Measurements from ENCODE around the gene TIMP4. TPM values are rescaled to one million over a fixed set of nuclear protein-coding genes. Genes with fewer than 3 reads are reported as not detected.

TIMP4 gene
- total RNA-seq, 1 donor from 2014 or later = 78.9 TPM

GRCh38 chr3:12185172-12185710, 26.5 kb upstream of the TIMP4 start:
- H3K4me3 ChIP-seq = no peak overlapping the region
- no peaks in the 10 kb centered on the region for H3K36me3 ChIP-seq
- no peaks in the 10 kb centered on the region for H3K27me3 ChIP-seq
- no peak overlapping the region for H3K27ac ChIP-seq
- intact Hi-C loops (cut with DNase I) = loop anchor here (5.0 kb wide), 1 partner anchor 52 kb away; no protein-coding TSS in a partner anchor
- no peak for TF ChIP-seq CTCF (IDR thresholded peaks at IDR 0.05)
- peaks cover 6 to 24% of the 10 kb centered on the region in 2 donors for H3K4me1 ChIP-seq
- no peaks in the 10 kb centered on the region for H3K9me3 ChIP-seq
- no peak for DNase-seq (ENCODE audit: low spot score in 2 of 2)

- no peaks in the 10 kb centered on the region for H3K27me3 ChIP-seq
These were observed 25.8 kb upstream of the TIMP4 start for GRCh38 chr3:12184541-12184940.

GRCh38 chr3:12182687-12183441, 24.2 kb upstream of the TIMP4 start:
- Histone ChIP-seq H3K27me3 (no peaks in the 10 kb centered on the region), H3K4me1 (peaks cover 8 to 27% of the 10 kb centered on the region in 2 donors), H3K27ac (no peak overlapping the region), H3K4me3 (no peak overlapping the region), H3K9me3 (no peaks in the 10 kb centered on the region), H3K36me3 (no peaks in the 10 kb centered on the region)
- TF ChIP-seq CTCF (IDR thresholded peaks at IDR 0.05) = no peak
- intact Hi-C loops (cut with DNase I) = no loop called here
- no peak for DNase-seq (ENCODE audit: low spot score in 2 of 2)

More at GRCh38 chr3:12184541-12184940, 25.8 kb upstream of the TIMP4 start:
- no peak for DNase-seq (ENCODE audit: low spot score in 2 of 2)
- H3K4me1 ChIP-seq = peaks cover 6 to 30% of the 10 kb centered on the region in 2 donors
- H3K36me3 ChIP-seq = no peaks in the 10 kb centered on the region
- intact Hi-C loops (cut with DNase I) = no loop called here
- no peak for TF ChIP-seq CTCF (IDR thresholded peaks at IDR 0.05)
- H3K9me3 ChIP-seq = no peaks in the 10 kb centered on the region
- H3K4me3 ChIP-seq = no peak overlapping the region
- no peak overlapping the region for H3K27ac ChIP-seq

GRCh38 chr3:12181806-12182205, 23.1 kb upstream of the TIMP4 start:
- TF ChIP-seq CTCF (IDR thresholded peaks at IDR 0.05) = no peak
- Histone ChIP-seq H3K9me3 (no peaks in the 10 kb centered on the region), H3K27ac (no peak overlapping the region), H3K4me1 (peaks cover 5 to 22% of the 10 kb centered on the region in 2 donors), H3K36me3 (no peaks in the 10 kb centered on the region), H3K4me3 (no peak overlapping the region), H3K27me3 (no peaks in the 10 kb centered on the region)
- DNase-seq (ENCODE audit: low spot score in 2 of 2) = no peak
- intact Hi-C loops (cut with DNase I) = no loop called here

GRCh38 chr3:12181301-12181700, 22.6 kb upstream of the TIMP4 start:
- Histone ChIP-seq H3K4me1 (peaks cover 5 to 22% of the 10 kb centered on the region in 2 donors), H3K27me3 (no peaks in the 10 kb centered on the region), H3K27ac (no peak overlapping the region), H3K4me3 (no peak overlapping the region), H3K9me3 (no peaks in the 10 kb centered on the region), H3K36me3 (no peaks in the 10 kb centered on the region)
- intact Hi-C loops (cut with DNase I) = no loop called here
- DNase-seq (ENCODE audit: low spot score in 2 of 2) = no peak
- TF ChIP-seq CTCF (IDR thresholded peaks at IDR 0.05) = no peak
